Dendritic cell treated with granulocyte-macrophage colony-stimulating factor and Interleukin-4, amounts not matched to agents 40 ng/mL and 50 ng/mL, for 4 days (primary cell): ENCODE results near the gene SF3A2.

Source experiments
- H3K27ac Mint-ChIP-seq: one replicate; pipeline ENCODE4 v1.8.0; 2022; ENCODE audit warnings: mild to moderate bottlenecking, mixed read lengths
- H3K27me3 Mint-ChIP-seq: one replicate; pipeline ENCODE4 v1.8.0; 2022; ENCODE audit warnings: mild to moderate bottlenecking, mixed read lengths
- H3K36me3 Mint-ChIP-seq: one replicate; pipeline ENCODE4 v1.8.0; 2022; ENCODE audit warnings: low read depth, mixed read lengths
- H3K4me1 Mint-ChIP-seq: one replicate; pipeline ENCODE4 v1.8.0; 2022; ENCODE audit warnings: low read depth, mixed read lengths
- H3K4me3 Mint-ChIP-seq: one replicate; pipeline ENCODE4 v1.8.0; 2022; ENCODE audit warnings: mild to moderate bottlenecking, moderate library complexity, mixed read lengths
- H3K9me3 Mint-ChIP-seq: one replicate; pipeline ENCODE4 v1.8.0; 2022; ENCODE audit warnings: mixed read lengths
- intact Hi-C: fragments of 100-400 bp; cut with micrococcal nuclease; formaldehyde crosslinking; loops from one replicate; pipeline ENCODE4 v1.15.0; 2022

Gene SF3A2, protein sequence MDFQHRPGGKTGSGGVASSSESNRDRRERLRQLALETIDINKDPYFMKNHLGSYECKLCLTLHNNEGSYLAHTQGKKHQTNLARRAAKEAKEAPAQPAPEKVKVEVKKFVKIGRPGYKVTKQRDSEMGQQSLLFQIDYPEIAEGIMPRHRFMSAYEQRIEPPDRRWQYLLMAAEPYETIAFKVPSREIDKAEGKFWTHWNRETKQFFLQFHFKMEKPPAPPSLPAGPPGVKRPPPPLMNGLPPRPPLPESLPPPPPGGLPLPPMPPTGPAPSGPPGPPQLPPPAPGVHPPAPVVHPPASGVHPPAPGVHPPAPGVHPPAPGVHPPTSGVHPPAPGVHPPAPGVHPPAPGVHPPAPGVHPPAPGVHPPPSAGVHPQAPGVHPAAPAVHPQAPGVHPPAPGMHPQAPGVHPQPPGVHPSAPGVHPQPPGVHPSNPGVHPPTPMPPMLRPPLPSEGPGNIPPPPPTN

GRCh38 chr19:2236314-2237050, at the start of gene SF3A2, which contains the start of gene PLEKHJ1:
TSS of gene SF3A2 (plus strand) at chr19:2236824. CDS start at chr19:2243419, 6,595 bp downstream.
TSS of gene PLEKHJ1 (minus strand) at chr19:2236329. CDS start at chr19:2236248, 81 bp downstream.
- peaks cover 83% of the 10 kb centered on the region for H3K36me3 Mint-ChIP-seq
- H3K27ac Mint-ChIP-seq: peak within 1 kb of the TSS; percentile 98
- no peaks in the 10 kb centered on the region for H3K9me3 Mint-ChIP-seq
- intact Hi-C loops: loop anchor here (1.0 to 5.0 kb wide), 3 partner anchors 37 to 85 kb away; partner anchors contain the start of gene AP3D1
- H3K27me3 Mint-ChIP-seq: no peaks in the 10 kb centered on the region
- H3K4me1 Mint-ChIP-seq: peaks cover 78% of the 10 kb centered on the region
- peak within 1 kb of the TSS; percentile 94 for H3K4me3 Mint-ChIP-seq

GRCh38 chr19:2187159-2187558, 49.5 kb upstream of the SF3A2 start:
- Mint-ChIP-seq H3K36me3 (peaks cover 83% of the 10 kb centered on the region), H3K4me3 (no peak overlapping the region), H3K27me3 (no peaks in the 10 kb centered on the region), H3K27ac (peak overlapping the region; percentile 83), H3K9me3 (no peaks in the 10 kb centered on the region), H3K4me1 (peaks cover 73% of the 10 kb centered on the region)
- intact Hi-C loops: no loop called here

DNA sequence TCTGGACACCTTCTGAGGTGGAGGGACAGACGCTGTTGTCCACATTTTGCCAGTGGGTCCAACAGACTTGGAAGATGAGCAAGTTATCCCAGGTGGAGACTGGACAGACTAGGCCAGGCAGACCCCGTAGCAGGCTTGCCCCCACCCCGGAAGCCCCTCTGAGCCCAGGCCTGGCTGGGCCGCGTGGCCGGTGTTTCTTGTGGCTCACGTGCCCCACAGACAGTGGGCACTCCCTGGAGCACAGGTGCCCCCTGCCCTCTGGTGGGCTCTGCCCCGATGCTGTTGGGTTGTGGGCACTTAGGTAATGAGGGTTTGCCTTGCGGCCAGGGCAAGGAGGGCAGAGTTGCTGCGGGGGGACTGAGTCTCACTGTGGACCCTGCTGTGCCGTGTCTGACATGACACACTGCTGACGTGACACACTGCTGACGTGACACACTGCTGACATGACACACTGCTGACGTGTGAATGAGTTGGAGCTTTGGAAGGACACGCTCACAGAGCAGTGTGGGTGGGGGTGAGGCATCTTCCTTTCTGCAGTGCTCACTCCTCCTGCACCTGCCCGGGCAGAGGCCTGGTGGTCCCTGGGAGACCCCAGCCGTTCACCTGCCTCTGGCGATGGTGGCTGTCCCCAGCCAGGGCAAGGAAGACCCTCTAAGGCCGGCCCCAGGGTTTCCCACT, 47.8 kb upstream of the SF3A2 start:
- H3K4me3 Mint-ChIP-seq: peak overlapping the region; percentile 32
- no peaks in the 10 kb centered on the region for H3K9me3 Mint-ChIP-seq
- intact Hi-C loops: no loop called here
- H3K27me3 Mint-ChIP-seq: no peaks in the 10 kb centered on the region
- peaks cover 60% of the 10 kb centered on the region for H3K4me1 Mint-ChIP-seq
- H3K36me3 Mint-ChIP-seq: peaks cover 86% of the 10 kb centered on the region
- H3K27ac Mint-ChIP-seq: peak overlapping the region; percentile 83

DNA sequence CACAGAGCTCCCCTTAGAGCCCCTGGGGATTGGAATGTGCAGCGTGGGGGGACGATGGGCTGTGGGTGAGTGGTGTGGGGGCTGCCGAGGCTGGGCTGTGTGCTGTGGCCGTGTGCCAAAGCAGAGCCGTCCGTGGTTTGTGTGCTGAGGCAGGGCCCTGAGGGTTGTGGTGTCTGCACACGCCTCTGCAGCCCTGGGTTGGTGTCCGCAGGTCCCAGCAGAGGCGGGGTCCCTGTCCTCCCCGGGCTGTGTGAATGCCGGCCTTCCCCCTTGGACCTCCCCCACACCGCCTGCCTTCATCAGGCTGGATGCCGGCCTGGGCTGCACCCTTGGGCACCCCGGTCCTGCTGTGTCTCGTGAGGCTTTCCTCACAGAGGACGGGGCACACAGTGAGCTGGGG, 46.7 kb upstream of the SF3A2 start:
- H3K4me1 Mint-ChIP-seq: peaks cover 49% of the 10 kb centered on the region
- no peaks in the 10 kb centered on the region for H3K27me3 Mint-ChIP-seq
- H3K36me3 Mint-ChIP-seq: peaks cover 86% of the 10 kb centered on the region
- intact Hi-C loops: no loop called here
- H3K27ac Mint-ChIP-seq: peak overlapping the region; percentile 83
- no peaks in the 10 kb centered on the region for H3K9me3 Mint-ChIP-seq
- no peak overlapping the region for H3K4me3 Mint-ChIP-seq

DNA sequence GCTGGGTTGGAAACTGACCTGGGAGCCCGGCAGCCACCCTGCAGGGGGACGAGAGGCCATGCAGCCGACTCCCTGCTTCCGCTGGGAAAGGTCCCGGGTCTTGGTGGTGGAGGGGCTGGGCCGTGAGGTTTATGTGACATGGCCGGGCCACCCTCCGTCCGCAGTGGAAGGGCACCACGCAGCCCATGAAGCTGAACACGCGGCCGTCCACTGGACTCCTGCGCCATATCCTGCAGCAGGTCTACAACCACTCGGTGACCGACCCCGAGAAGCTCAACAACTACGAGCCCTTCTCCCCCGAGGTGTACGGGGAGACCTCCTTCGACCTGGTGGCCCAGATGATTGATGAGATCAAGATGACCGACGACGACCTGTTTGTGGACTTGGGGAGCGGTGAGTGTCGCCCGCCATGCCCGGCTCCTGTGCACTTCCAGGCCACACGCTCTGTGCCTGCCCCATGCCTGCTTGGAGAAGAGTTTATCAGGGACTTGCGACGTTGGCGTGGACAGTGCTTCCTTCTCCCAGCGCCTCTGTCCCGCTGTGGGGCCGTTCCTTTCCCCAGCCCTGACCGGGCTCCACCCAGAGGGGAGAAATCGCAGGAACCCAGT, 45.7 kb upstream of the SF3A2 start:
- Mint-ChIP-seq H3K27me3 (no peaks in the 10 kb centered on the region), H3K4me3 (no peak overlapping the region), H3K36me3 (peaks cover 86% of the 10 kb centered on the region), H3K27ac (no peak overlapping the region), H3K4me1 (peaks cover 45% of the 10 kb centered on the region), H3K9me3 (no peaks in the 10 kb centered on the region)
- intact Hi-C loops: no loop called here

DNA sequence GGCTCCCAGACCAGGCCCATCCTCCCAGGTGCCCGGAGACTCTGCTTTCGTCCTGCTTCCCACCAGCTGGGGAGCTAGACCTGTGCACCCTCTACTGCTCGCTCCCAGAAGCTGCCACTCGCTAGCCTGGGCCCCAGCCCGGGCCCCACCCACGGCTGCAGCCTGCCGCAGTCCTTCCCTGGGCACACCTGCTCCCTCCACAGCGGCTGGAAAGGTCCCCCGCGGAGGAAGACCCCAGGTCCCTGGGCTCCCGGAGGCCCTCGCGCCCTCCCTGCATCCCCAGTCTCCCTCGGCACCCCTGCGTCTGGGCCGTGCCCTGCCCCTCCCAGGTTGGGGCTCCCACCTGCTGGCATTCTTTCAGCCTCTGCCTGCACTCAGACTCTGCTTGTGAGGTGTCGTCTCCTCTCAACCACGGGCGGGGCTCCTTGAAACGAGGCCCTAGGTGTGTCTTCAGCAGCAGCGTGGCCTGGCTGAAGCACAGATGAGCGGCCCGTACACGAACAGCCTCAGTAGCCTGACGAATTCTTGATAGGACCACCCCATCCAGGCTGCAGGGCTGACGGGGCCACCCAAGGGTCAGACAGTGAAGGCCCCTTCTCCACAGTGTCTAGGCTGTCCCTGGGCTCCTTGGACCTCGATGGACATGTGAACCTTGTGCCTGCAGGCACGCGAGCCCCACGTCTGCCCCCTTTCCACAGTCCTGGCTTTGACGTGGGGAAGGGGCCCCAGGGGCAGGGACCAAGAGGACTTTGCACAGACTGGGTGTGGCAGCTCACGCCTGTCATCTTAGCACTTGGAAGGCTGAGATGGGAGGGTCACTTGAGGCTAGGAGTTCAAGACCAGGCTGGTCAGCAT, 44.9 kb upstream of the SF3A2 start:
- H3K27ac Mint-ChIP-seq: no peak overlapping the region
- H3K4me3 Mint-ChIP-seq: no peak overlapping the region
- H3K9me3 Mint-ChIP-seq: no peaks in the 10 kb centered on the region
- peaks cover 86% of the 10 kb centered on the region for H3K36me3 Mint-ChIP-seq
- H3K27me3 Mint-ChIP-seq: no peaks in the 10 kb centered on the region
- peaks cover 37% of the 10 kb centered on the region for H3K4me1 Mint-ChIP-seq
- intact Hi-C loops: no loop called here

- Mint-ChIP-seq H3K4me1 (peaks cover 26% of the 10 kb centered on the region), H3K36me3 (peaks cover 89% of the 10 kb centered on the region), H3K4me3 (no peak overlapping the region), H3K9me3 (no peaks in the 10 kb centered on the region), H3K27me3 (no peaks in the 10 kb centered on the region), H3K27ac (no peak overlapping the region)
- intact Hi-C loops: no loop called here
Observed at GRCh38 chr19:2192862-2193261, 43.8 kb upstream of the SF3A2 start.

GRCh38 chr19:2193807-2194206, 42.8 kb upstream of the SF3A2 start:
- Mint-ChIP-seq H3K4me3 (no peak overlapping the region), H3K27ac (no peak overlapping the region), H3K9me3 (no peaks in the 10 kb centered on the region), H3K36me3 (peaks cover 98% of the 10 kb centered on the region), H3K27me3 (no peaks in the 10 kb centered on the region), H3K4me1 (peaks cover 16% of the 10 kb centered on the region)
- intact Hi-C loops: no loop called here

DNA sequence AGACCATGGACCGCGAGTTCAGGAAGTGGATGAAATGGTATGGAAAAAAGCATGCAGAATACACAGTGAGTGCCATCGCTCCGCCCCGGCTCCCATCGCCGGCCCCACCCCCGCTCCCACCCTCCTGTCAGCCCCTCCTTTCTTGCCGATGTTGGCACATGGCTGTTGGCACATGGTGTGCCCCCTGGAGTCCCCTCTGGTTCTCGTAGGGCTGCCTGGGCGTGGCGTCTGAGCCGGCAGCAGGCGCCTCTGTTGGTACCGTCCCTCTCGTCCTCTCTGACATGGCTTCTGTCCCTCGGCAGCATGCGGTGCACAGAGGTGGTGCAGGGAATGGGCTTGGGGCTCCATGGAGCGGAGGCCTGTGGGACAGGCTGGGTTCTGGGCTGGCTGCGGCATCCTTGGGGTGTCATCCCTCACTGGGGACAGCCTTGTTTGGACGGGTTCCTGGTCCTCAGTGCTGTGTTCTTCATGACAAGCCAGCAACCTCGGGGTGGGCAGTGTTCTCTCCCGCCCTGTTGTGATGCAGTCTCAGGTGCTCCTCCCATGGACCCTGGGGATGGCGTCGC, 42.0 kb upstream of the SF3A2 start:
- Mint-ChIP-seq H3K27ac (no peak overlapping the region), H3K27me3 (no peaks in the 10 kb centered on the region), H3K4me1 (peaks cover 8% of the 10 kb centered on the region), H3K4me3 (no peak overlapping the region), H3K36me3 (peaks cover 100% of the 10 kb centered on the region), H3K9me3 (no peaks in the 10 kb centered on the region)
- intact Hi-C loops: no loop called here

DNA sequence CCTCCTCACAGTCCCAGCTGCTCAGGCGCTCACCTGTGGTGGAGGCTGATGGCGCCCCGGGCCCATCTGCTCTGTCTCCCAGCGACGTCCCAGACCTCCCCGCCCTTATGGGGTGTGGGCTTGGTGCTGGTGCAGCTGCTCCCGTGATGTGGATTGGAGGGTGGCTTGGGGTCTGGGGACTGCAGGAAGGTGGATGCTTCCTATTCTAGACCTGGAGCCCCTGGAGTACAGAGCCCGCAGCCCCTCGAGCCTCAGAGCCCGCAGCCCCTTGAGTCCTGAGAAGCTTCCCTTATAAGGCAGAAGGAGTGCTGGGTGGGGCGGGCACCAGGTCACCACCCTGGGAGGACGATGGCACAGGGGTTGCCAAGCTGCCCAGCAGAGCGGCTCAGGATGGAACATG, 41.3 kb upstream of the SF3A2 start:
- peaks cover 100% of the 10 kb centered on the region for H3K36me3 Mint-ChIP-seq
- no peak overlapping the region for H3K27ac Mint-ChIP-seq
- intact Hi-C loops: no loop called here

DNA sequence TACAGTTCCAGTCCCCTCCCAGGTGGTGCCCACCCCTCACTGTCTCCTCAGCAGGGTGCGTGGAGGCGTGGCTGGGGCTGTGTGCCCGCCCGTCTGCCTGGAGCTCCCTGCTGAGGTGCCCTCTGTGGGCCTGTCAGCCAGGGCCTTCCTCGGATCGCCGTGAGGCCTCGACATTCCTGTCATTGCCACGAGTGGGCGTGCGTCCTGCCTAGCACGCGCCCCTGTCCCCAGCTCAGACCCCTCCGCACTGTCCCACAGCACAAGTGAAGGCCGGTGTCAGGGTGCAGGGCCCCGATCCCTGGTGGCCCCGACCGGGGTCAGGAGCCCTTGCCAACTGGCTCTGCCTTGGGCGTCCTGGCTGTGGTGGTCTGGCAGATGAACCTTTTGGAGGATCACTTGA, 40.7 kb upstream of the SF3A2 start:
- intact Hi-C loops: no loop called here
- peaks cover 100% of the 10 kb centered on the region for H3K36me3 Mint-ChIP-seq
- no peaks in the 10 kb centered on the region for H3K27me3 Mint-ChIP-seq
- no peak overlapping the region for H3K4me3 Mint-ChIP-seq
- H3K4me1 Mint-ChIP-seq: no peaks in the 10 kb centered on the region
- H3K27ac Mint-ChIP-seq: no peak overlapping the region
- no peaks in the 10 kb centered on the region for H3K9me3 Mint-ChIP-seq

More for the DNA sequence above, 41.3 kb upstream of the SF3A2 start:
- H3K4me1 Mint-ChIP-seq: peaks cover 2% of the 10 kb centered on the region
- no peak overlapping the region for H3K4me3 Mint-ChIP-seq
- H3K9me3 Mint-ChIP-seq: no peaks in the 10 kb centered on the region
- no peaks in the 10 kb centered on the region for H3K27me3 Mint-ChIP-seq

DNA sequence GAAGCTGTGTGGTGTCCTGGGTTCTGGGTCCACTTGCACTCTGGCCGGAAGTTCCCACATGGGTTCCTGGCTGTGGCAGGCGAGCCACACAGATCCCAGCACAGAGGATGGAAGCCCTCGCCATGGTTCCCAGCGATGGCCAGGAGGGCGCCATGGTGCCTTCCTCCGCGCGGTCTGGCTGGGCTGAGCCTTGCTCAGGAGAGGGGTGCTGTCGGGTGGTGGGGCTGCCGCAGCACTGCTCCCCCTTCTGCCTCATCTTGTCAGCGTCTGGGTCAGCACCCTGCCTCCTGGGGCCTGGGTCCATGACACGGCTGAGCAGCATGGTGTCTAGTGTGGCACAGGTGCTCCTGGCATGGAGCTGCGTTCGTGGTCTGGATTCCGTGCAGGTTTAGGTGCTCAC, 39.4 kb upstream of the SF3A2 start:
- Mint-ChIP-seq H3K9me3 (no peaks in the 10 kb centered on the region), H3K4me3 (no peak overlapping the region), H3K27ac (no peak overlapping the region), H3K4me1 (no peaks in the 10 kb centered on the region), H3K27me3 (no peaks in the 10 kb centered on the region), H3K36me3 (peaks cover 100% of the 10 kb centered on the region)
- intact Hi-C loops: no loop called here

DNA sequence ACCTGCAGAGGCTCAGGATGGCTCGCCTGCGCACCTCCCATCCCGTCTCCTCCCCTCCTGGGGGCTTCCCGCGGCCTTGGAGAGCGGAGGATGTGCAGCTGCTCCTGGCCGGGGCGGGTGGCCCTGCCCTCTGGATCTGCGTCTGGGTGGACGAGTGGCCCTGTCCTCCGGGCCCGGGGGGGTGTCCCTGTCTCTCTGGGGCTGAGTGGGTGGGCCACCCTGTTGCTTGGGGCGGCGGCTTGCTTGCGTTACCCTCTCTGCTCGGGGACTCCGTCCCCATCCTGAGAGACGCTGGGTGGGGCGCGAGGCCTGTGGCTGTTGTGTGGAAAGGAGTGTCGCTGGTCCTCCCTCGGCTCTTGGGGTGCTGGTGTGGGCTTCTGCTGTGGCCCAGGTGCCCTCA, 38.3 kb upstream of the SF3A2 start:
- no peaks in the 10 kb centered on the region for H3K4me1 Mint-ChIP-seq
- peaks cover 100% of the 10 kb centered on the region for H3K36me3 Mint-ChIP-seq
- no peaks in the 10 kb centered on the region for H3K9me3 Mint-ChIP-seq
- no peak overlapping the region for H3K27ac Mint-ChIP-seq
- no peak overlapping the region for H3K4me3 Mint-ChIP-seq
- no peaks in the 10 kb centered on the region for H3K27me3 Mint-ChIP-seq
- intact Hi-C loops: no loop called here
